GM19452 (cell line): ENCODE data around the gene RNF25.
"Not testable (repeated sequence)": the region's sequence is repeated elsewhere in the genome, so short reads cannot be mapped to it uniquely, and the experiment has no call there.

Experiments used
- ATAC-seq: cut with Tn5 transposase; IDR thresholded peaks from one replicate; pipeline ENCODE4 v1.9.1; 2021; ENCODE audit not compliant: unreplicated experiment

Gene RNF25

DNA sequence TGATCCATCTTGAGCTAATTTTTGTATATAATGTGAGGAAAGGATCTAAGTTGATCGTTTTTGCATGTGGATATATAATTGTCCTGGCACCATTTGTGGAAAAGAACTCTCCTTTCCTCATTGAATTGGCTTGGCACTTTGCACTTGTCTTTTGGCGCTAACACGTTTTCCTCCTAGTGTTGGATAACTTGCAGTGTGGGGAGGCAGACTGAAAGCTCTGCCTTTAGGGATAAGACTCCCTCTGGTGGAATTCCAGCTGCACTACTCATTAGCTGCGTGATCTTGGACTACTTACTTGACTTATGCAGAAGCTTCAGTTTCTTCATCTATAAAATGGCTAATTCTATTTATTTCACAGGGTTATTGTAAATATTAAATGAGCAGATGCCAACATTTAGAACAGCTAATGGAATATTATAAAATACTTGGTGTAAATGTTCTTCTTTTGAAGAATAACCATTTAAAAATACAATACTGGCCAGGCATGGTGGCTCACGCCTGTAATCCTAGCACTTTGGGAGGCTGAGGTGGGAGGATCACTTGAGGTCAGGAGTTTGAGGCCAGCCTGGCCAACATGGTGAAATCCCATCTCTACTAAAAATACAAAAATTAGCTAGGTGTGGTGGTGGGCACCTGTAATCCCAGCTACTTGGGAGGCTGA lies 15.7 kb upstream of the RNF25 start:
- ATAC-seq = not testable (repeated sequence)

- ATAC-seq = no peak
These were observed 8.3 kb upstream of the RNF25 start for GRCh38 chr2:218680061-218680460.

GRCh38 chr2:218679119-218679518 lies 7.3 kb upstream of the RNF25 start:
- ATAC-seq = no peak

- no peak for ATAC-seq
These were observed 627 bp downstream of the RNF25 start for GRCh38 chr2:218671097-218671653.

DNA sequence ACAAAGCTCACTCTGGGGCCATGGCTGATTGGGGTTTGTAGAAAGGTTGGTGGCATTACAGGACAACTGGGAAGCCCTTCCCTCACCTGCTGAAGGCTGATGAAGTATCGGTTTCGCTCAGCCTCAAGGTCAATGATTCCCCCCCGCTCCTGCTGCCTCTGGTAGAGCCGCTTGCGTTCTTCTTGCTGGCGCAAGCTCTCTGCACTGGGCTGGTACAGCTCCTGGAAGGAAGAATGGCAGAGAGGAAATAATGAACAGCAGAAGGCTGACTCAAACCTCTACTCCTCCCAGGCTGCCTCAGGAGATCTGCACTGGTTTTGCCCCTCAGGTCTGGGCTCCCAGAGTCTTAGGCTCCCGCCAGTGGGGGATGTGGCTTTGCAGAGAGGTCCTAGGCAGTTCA lies 7.1 kb downstream of the RNF25 start:
- ATAC-seq = no peak

GRCh38 chr2:218663901-218664300 lies 7.9 kb downstream of the RNF25 start:
- ATAC-seq = no peak

GRCh38 chr2:218662827-218663226 lies 9.0 kb downstream of the RNF25 start:
- ATAC-seq = no peak

DNA sequence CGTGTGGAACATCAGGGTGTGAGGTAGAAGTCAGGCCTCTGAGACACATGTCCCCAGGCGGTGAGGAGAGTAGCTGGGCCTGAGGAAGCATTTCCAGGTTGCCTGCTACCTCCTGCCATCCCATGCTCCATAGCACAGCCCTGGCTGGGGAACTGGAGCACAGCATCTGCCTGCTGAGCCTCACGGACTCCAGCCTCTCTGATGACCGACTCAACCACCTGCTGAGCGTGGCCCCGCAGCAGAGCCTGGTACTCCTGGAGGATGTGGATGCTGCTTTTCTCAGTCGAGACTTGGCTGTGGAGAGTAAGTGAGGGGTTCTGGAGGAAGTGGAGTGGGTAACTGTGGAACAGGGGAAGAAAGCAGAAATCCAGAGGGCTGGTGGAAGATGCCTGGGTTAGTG lies 9.4 kb downstream of the RNF25 start:
- no peak for ATAC-seq

DNA sequence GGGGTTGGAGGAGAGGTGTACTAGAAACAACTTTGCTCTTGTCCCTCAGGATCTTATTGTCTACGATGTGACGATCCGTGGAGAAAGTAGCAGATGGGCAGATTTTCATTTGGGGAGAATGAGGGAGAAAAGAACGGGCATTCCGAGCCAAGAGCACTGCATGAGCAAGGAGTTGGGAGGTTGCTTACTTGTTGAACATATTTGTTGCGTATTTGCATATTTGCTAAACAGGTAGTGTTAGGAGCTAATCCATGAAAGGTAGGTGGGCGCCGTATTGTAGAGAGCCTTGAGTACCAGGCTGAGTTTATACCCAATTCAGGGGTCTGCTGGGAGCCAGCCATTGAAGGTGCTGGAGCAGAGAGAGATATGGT lies 11.8 kb downstream of the RNF25 start:
- no peak for ATAC-seq

DNA sequence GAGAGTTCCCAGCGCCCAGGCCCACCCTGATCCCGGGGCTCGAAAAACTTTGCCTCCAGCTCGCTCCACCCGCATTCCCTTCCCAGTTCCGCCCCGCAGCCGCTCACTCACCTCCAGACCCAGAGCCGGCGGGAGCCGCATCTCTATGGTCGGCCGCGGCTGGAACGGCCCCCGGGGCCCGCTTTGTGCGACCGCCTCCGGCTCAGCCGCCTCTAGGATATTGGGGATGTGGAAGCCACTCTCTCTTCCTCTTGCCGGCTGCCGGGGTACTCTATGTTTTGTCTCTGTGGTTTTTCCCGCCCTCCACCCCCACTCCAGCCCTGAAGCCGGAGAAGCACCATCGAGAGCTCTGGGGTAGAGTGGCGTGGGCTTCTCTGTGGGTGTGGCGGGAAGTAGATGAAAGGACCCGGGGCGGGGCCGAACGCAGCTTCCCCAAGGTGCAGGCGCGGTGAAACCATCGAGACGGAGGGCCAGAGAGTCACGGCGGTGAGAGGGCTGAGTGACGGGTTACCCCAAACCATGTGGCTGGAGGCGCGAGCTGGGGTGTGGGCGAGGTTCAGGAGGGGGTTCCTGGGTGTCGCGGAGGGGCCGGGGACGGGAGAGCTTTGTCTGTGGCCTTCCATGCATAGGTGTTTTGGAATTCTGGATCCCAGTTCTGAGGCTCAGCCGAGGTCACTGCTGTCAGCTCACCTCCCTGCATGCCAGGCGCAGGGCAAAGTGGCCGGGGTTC lies 12.4 kb downstream of the RNF25 start, which contains the start of the genes BCS1L and ZNF142:
TSS of gene BCS1L (plus strand) at position 426 of the 730 bp plus-strand sequence. CDS start 1,305 bp downstream, outside the sequence.
TSS of gene ZNF142 (minus strand) at position 366 of the 730 bp plus-strand sequence. CDS start 3,194 bp downstream, outside the sequence.
- ATAC-seq = peak; percentile 93

- ATAC-seq = peak; percentile 33
These were observed 13.0 kb downstream of the RNF25 start for GRCh38 chr2:218658671-218659257.

DNA sequence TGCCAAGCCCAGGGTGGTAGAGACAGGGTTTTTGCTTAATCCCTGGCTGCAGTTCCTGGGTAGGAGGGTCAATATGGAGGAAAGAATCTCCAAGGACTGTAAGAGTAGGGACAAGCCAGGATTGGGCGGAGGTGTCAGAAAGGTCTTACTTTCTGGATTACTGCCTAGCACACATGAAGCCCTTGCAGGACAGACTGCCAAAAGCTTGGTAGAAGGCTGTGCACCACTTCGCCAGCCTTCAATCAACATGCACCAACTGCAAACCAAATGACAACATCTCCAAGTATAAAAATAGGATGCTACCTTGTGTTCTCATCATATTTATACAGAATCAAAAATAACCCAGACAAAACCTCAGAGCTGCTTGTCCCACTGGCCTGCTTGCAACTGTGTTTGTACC lies 16.1 kb downstream of the RNF25 start:
- ATAC-seq = no peak

- ATAC-seq = no peak
These were observed 23.1 kb downstream of the RNF25 start for GRCh38 chr2:218648787-218649100.

- no peak for ATAC-seq
These were observed 23.6 kb downstream of the RNF25 start for GRCh38 chr2:218648088-218648786.

- ATAC-seq = peak; percentile 81
These were observed 26.7 kb downstream of the RNF25 start for GRCh38 chr2:218645126-218645525.

DNA sequence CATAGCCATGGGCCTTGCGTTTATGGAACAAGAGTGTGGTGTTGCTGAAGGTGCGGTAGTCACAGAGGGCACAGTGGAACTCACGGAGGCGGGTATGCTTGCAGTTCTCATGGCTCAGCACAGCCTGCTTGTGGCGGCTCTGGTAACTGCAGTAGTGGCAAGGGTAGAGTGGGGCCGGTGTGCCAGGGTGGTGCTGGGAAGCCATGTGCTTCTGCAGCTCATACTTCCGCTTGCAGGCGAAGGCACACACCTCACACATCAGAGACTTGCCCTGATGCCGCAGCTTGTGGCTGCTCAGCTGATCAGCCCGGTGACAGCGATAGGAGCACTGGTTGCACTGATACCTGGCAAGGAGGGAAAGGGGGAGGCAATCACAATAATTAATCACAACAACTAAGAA lies 27.1 kb downstream of the RNF25 start:
- no peak for ATAC-seq

GRCh38 chr2:218643751-218644310 lies 28.0 kb downstream of the RNF25 start:
- no peak for ATAC-seq

- ATAC-seq = no peak
These were observed 29.0 kb downstream of the RNF25 start for GRCh38 chr2:218642786-218643185.

DNA sequence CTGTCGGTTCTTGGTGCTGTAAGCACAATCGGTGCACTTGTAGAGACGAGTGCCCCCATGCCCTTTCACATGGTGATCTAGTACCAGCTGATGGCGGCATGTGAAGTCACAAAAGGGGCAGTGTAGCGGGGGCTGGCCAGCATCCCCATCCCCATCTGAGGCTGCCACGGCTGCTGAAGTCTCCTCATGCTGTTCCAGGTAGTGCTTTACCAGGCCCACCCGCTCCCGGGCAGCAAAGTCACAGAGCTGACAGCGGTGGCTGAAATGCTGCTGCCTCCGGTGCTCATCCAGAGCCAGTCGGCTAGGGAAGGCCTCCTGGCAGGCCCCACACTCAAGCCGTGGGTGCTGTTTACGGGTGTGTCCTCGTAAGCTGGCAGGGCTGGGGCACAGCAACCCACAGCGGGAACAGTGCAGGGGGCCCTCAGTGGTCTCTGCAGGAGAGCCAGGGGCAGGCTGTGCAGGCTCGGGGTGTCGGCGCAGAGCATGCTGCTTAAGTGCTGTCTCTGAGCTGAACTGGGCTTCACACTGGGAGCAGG lies 29.6 kb downstream of the RNF25 start:
- no peak for ATAC-seq

DNA sequence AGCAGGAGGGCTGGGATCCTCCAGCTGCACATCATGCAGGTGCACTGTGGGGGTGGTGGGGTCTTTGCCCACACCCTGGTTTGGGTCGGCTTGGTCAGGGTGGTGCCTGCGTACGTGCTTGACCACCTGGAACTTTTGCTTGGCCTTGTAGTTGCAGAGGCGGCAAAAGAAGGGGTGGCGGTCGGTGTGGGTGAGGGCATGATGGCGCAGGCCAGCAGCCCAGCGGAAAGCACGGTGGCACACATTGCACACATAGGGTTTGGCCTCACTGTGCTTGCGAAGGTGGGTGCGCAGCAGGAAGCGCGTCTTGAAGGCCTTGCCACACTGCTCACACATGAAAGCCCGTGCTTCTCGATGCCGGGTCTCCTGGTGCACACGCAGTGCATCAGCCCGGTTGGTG lies 33.4 kb downstream of the RNF25 start:
- ATAC-seq = no peak

DNA sequence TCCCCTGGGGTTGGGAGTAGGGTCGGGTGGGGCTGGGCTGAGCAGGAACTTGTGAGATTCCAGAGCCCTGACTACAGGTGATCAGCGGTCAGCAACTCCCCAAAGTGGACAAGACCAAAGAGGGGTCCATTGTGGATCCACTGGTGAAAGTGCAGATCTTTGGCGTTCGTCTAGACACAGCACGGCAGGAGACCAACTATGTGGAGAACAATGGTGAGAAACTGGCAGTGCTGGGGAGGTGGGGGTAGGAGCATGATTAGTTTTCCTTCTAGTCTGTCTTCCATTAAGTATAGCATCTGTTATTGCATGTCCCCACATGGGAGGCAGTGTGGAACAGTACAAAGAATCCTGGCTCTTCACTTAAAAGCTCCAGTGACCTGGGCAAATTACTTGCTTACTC lies 36.1 kb downstream of the RNF25 start:
- no peak for ATAC-seq
